H9 (cell line): ENCODE data around the gene SLC24A3. TPM values are rescaled to one million over a fixed set of nuclear protein-coding genes. Genes with fewer than 3 reads are reported as not detected.
A peak's percentile ranks its signal among the peaks of the same experiment; 100 is the strongest.

ENCODE experiments used
- DNase-seq: peaks from one replicate; pipeline ENCODE4 v3.0.0-alpha.2; 2017
- H2AFZ ChIP-seq: one replicate; pipeline ENCODE4 v1.6.1; 2013; ENCODE audit warnings: mild to moderate bottlenecking, low read length, control low read depth, moderate library complexity
- H2AK5ac ChIP-seq: 2 replicates; pipeline ENCODE4 v1.6.1; 2013; ENCODE audit warnings: low read length, control low read depth, mixed read lengths; ENCODE audit not compliant: insufficient read length
- H2BK120ac ChIP-seq: one replicate; pipeline ENCODE4 v1.6.1; 2013; ENCODE audit warnings: low read depth, mild to moderate bottlenecking, low read length, control low read depth, inconsistent platforms; ENCODE audit not compliant: poor library complexity, severe bottlenecking
- H2BK12ac ChIP-seq: 2 replicates; pipeline ENCODE4 v1.6.1; 2013; ENCODE audit warnings: low read length, control low read depth, mixed read lengths, low read depth; ENCODE audit not compliant: insufficient read length
- H2BK15ac ChIP-seq: 2 replicates; pipeline ENCODE4 v1.6.1; 2013; ENCODE audit warnings: low read depth, low read length, control low read depth
- H2BK20ac ChIP-seq: one replicate; pipeline ENCODE4 v1.6.1; 2013; ENCODE audit warnings: low read depth, mild to moderate bottlenecking, low read length, control low read depth, inconsistent platforms; ENCODE audit not compliant: poor library complexity, severe bottlenecking
- H2BK5ac ChIP-seq: 2 replicates; pipeline ENCODE4 v1.6.1; 2013; ENCODE audit warnings: low read length, control low read depth, mixed read lengths; ENCODE audit not compliant: insufficient read length
- H3K14ac ChIP-seq: 2 replicates; pipeline ENCODE4 v1.6.1; 2013; ENCODE audit warnings: low read length, control low read depth; ENCODE audit not compliant: insufficient read depth
- H3K18ac ChIP-seq: 2 replicates; pipeline ENCODE4 v1.6.1; 2013; ENCODE audit warnings: low read depth, mild to moderate bottlenecking, mixed read lengths, low read length, control low read depth; ENCODE audit not compliant: insufficient read length
- H3K23ac ChIP-seq: 2 replicates; pipeline ENCODE4 v1.6.1; 2013; ENCODE audit warnings: low read length, control low read depth, mixed read lengths, low read depth; ENCODE audit not compliant: insufficient read length
- H3K23me2 ChIP-seq: 2 replicates; pipeline ENCODE4 v1.6.1; 2013; ENCODE audit warnings: low read depth, mild to moderate bottlenecking, mixed read lengths, low read length, control low read depth; ENCODE audit not compliant: insufficient read length, poor library complexity, severe bottlenecking
- H3K27ac ChIP-seq: 2 replicates; pipeline ENCODE4 v1.5.1; 2013; ENCODE audit warnings: low read length, control low read depth, mixed read lengths, low read depth; ENCODE audit not compliant: insufficient read length
- H3K27me3 ChIP-seq: 2 replicates; pipeline ENCODE4 v1.6.1; 2013; ENCODE audit warnings: low read length, control low read depth, inconsistent platforms; ENCODE audit not compliant: insufficient read depth
- H3K4ac ChIP-seq: 2 replicates; pipeline ENCODE4 v1.6.1; 2013; ENCODE audit warnings: low read depth, mild to moderate bottlenecking, control low read depth, inconsistent platforms, low read length, moderate library complexity
- H3K4me1 ChIP-seq: 2 replicates; pipeline ENCODE4 v1.6.1; 2013; ENCODE audit warnings: low read length, control low read depth, inconsistent platforms; ENCODE audit not compliant: insufficient read depth
- H3K4me2 ChIP-seq: 2 replicates; pipeline ENCODE4 v1.6.1; 2013; ENCODE audit warnings: low read length, control low read depth, mixed read lengths; ENCODE audit not compliant: insufficient read length, insufficient read depth
- H3K56ac ChIP-seq: 2 replicates; pipeline ENCODE4 v1.6.1; 2013; ENCODE audit warnings: low read depth, mild to moderate bottlenecking, mixed read lengths, low read length, control low read depth; ENCODE audit not compliant: insufficient read length
- H3K79me1 ChIP-seq: 2 replicates; pipeline ENCODE4 v1.6.1; 2013; ENCODE audit warnings: low read depth, mild to moderate bottlenecking, moderate library complexity, low read length, control low read depth, inconsistent platforms; ENCODE audit not compliant: insufficient read depth, poor library complexity, severe bottlenecking
- H3K79me2 ChIP-seq: 2 replicates; pipeline ENCODE4 v1.6.1; 2013; ENCODE audit warnings: low read length, control low read depth, inconsistent platforms; ENCODE audit not compliant: insufficient read depth
- H3K9ac ChIP-seq: 2 replicates; pipeline ENCODE4 v1.6.1; 2013; ENCODE audit warnings: low read length, control low read depth, mixed read lengths; ENCODE audit not compliant: insufficient read length; ENCODE audit errors: extremely low read depth
- H3K9me3 ChIP-seq: one replicate; pipeline ENCODE4 v1.6.1; 2013; ENCODE audit warnings: low read depth, low read length, inconsistent platforms; ENCODE audit not compliant: control insufficient read depth
- H3T11ph ChIP-seq: one replicate; pipeline ENCODE4 v1.6.1; 2013; ENCODE audit warnings: mild to moderate bottlenecking, low read length, control low read depth, inconsistent platforms
- H4K20me1 ChIP-seq: one replicate; pipeline ENCODE4 v1.6.1; 2013; ENCODE audit not compliant: control insufficient read depth, insufficient read length, insufficient read depth
- H4K5ac ChIP-seq: 2 replicates; pipeline ENCODE4 v1.6.1; 2013; ENCODE audit warnings: low read depth, mild to moderate bottlenecking, mixed read lengths, low read length, control low read depth; ENCODE audit not compliant: insufficient read length
- H4K8ac ChIP-seq: replicated peaks from 2 replicates; pipeline ENCODE4 v1.6.1; 2013; ENCODE audit warnings: low read length, control low read depth, mixed read lengths, low read depth; ENCODE audit not compliant: insufficient read length
- H4K91ac ChIP-seq: 2 replicates; pipeline ENCODE4 v1.6.1; 2013; ENCODE audit warnings: low read depth, mild to moderate bottlenecking, moderate library complexity, mixed read lengths, low read length, control low read depth; ENCODE audit not compliant: insufficient read length
- H3K27ac Mint-ChIP-seq, 3 experiments: 2 replicates in 2 of 3; 3 replicates in 1 of 3; pipeline ENCODE4 v1.8.0; 2020 to 2021; ENCODE audit warnings: mixed read lengths in 3 of 3, mild to moderate bottlenecking in 1 of 3, moderate library complexity in 1 of 3
- H3K27me3 Mint-ChIP-seq: 2 replicates; pipeline ENCODE4 v1.8.0; 2021; ENCODE audit warnings: low read depth, mild to moderate bottlenecking, moderate library complexity, mixed read lengths
- H3K36me3 Mint-ChIP-seq, 3 experiments: 2 replicates in 2 of 3; 3 replicates in 1 of 3; pipeline ENCODE4 v1.8.0; 2020 to 2021; ENCODE audit warnings: low read depth in 3 of 3, mixed read lengths in 3 of 3; ENCODE audit not compliant: insufficient read depth in 1 of 3
- H3K4me1 Mint-ChIP-seq, 2 experiments: 2 replicates each; pipeline ENCODE4 v1.8.0; 2020; ENCODE audit warnings: mixed read lengths in 2 of 2
- H3K4me3 Mint-ChIP-seq, 2 experiments: 2 replicates in 1 of 2; 3 replicates in 1 of 2; pipeline ENCODE4 v1.8.0; 2020 to 2021; ENCODE audit warnings: mild to moderate bottlenecking in 2 of 2, mixed read lengths in 2 of 2, moderate library complexity in 1 of 2
- H3K9me3 Mint-ChIP-seq, 2 experiments: 2 replicates in 1 of 2; 3 replicates in 1 of 2; pipeline ENCODE4 v1.8.0; 2020; ENCODE audit warnings: mild to moderate bottlenecking in 2 of 2, mixed read lengths in 2 of 2, moderate library complexity in 1 of 2
- CTCF ChIP-seq: fragments of 200-600 bp; sonication (generic); conservative IDR thresholded peaks from 3 replicates; pipeline ENCODE4 v1.8.0; 2021; ENCODE audit warnings: antibody characterized with exemption, mild to moderate bottlenecking
- WGBS: extraction: QIAGEN DNeasy Blood & Tissue Kit; methylation state at CpG from one replicate; pipeline ENCODE4 v1.1.7; 2013; ENCODE audit warnings: missing lambda C conversion rate, low lambda C conversion rate, mixed read lengths; ENCODE audit not compliant: insufficient read length; ENCODE audit errors: extremely low coverage; 5-methylcytosine and 5-hydroxymethylcytosine counted together
- total RNA-seq: library from RNA; stranded (reverse); gene quantifications from 2 replicates; pipeline ENCODE4 v1.2.1, GENCODE V29; 2021

Gene SLC24A3
- total RNA-seq, 1 experiment from 2014 or later: 0.83 TPM

DNA sequence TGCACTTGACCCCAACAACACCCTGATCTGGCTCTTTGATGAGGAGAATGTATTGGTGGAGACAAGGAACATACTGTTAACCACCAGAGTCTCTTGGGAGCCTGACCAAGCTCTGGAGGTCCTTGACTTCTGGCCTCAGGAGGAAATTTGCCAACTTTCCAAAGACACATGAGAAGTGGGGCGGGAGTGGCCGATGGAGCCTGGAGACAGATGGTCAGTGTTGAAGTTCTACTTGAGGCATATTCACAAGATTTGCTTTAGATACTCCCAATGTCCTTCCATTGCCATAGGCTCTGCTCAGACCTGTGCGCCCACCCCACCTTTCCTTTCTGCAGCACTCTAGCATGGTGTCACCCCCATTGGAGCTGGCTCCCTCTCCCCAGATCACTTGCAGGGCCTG lies 241.0 kb downstream of the SLC24A3 start:
- no peaks in the 10 kb centered on the region; the same call in 1 of the 2 replicates for H3K4me1 ChIP-seq
- H2BK5ac ChIP-seq: no peak overlapping the region
- no peaks in the 10 kb centered on the region for H3K9me3 Mint-ChIP-seq
- no peak overlapping the region for H3K23ac ChIP-seq
- no CpG with 5 or more reads among the region's 3 CpGs for WGBS
- H3K4me2 ChIP-seq: no peak overlapping the region
- no peak overlapping the region for H3T11ph ChIP-seq
- H3K14ac ChIP-seq: no peak overlapping the region
- H3K27ac ChIP-seq: no peak overlapping the region
- H3K4me3 Mint-ChIP-seq: no peak overlapping the region
- H3K27me3 ChIP-seq: no peaks in the 10 kb centered on the region
- no peak overlapping the region for H2BK20ac ChIP-seq
- H3K9ac ChIP-seq: no peak overlapping the region
- no peak overlapping the region for H4K91ac ChIP-seq
- no peak overlapping the region for H2BK12ac ChIP-seq
- DNase-seq: no peak
- H3K27me3 Mint-ChIP-seq: no peaks in the 10 kb centered on the region; the same call in none of the 2 replicates
- no peaks in the 10 kb centered on the region for H3K9me3 ChIP-seq
- no peak overlapping the region for H3K18ac ChIP-seq
- H2BK15ac ChIP-seq: no peak overlapping the region; the same call in 1 of the 2 replicates
- H3K27ac Mint-ChIP-seq: peak overlapping the region in 1 of 3 experiments; percentile 71; a peak in 2 of 7 replicates
- TF ChIP-seq CTCF: no peak
- no peaks in the 10 kb centered on the region for H3K79me1 ChIP-seq
- no peaks in the 10 kb centered on the region for H3K79me2 ChIP-seq
- H3K23me2 ChIP-seq: no peaks in the 10 kb centered on the region
- H2BK120ac ChIP-seq: no peak overlapping the region
- no peak overlapping the region for H3K4ac ChIP-seq
- H2AFZ ChIP-seq: no peak overlapping the region
- no peak overlapping the region for H4K5ac ChIP-seq
- H3K56ac ChIP-seq: no peak overlapping the region
- H4K20me1 ChIP-seq: no peaks in the 10 kb centered on the region
- H2AK5ac ChIP-seq: no peak overlapping the region
- peaks cover 6% of the 10 kb centered on the region in 2 experiments for H3K4me1 Mint-ChIP-seq
- H4K8ac ChIP-seq: no peak overlapping the region
- H3K36me3 Mint-ChIP-seq: no peaks in the 10 kb centered on the region
